HG02884 (cell line): ENCODE data around the gene CSPG5.

Source experiments
- ATAC-seq: cut with Tn5 transposase; IDR thresholded peaks from one replicate; pipeline ENCODE4 v1.9.1; 2021; ENCODE audit warnings: mild to moderate bottlenecking, moderate library complexity; ENCODE audit not compliant: unreplicated experiment

Gene CSPG5

GRCh38 chr3:47541583-47542108 is 37.0 kb downstream of the CSPG5 start:
- ATAC-seq: no peak

DNA sequence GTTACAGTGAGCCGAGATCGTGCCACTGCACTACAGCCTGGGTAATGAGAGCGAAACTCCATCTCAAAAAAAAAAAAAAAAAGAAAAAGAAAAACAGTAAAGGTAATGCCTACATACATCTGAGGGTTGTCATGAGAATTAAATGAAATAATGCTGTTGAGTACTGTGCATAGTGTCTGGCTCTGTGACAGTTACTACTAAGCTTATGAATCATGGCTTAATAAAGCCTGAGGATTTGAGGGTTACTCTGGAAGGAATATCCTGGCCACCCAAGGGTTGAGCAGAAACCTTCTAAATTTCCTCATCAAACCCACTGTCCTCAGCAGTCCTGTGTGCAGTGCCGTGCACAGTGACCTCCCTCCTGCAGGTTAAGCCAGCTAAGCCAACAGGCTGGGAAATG is 38.4 kb downstream of the CSPG5 start:
- no peak for ATAC-seq

GRCh38 chr3:47536967-47537366 is 41.7 kb downstream of the CSPG5 start:
- ATAC-seq: no peak

- no peak for ATAC-seq
Observed at GRCh38 chr3:47536221-47536891, 42.3 kb downstream of the CSPG5 start.

GRCh38 chr3:47533996-47534454 is 44.6 kb downstream of the CSPG5 start:
- no peak for ATAC-seq

- no peak for ATAC-seq
Observed at GRCh38 chr3:47533481-47533880, 45.2 kb downstream of the CSPG5 start.

DNA sequence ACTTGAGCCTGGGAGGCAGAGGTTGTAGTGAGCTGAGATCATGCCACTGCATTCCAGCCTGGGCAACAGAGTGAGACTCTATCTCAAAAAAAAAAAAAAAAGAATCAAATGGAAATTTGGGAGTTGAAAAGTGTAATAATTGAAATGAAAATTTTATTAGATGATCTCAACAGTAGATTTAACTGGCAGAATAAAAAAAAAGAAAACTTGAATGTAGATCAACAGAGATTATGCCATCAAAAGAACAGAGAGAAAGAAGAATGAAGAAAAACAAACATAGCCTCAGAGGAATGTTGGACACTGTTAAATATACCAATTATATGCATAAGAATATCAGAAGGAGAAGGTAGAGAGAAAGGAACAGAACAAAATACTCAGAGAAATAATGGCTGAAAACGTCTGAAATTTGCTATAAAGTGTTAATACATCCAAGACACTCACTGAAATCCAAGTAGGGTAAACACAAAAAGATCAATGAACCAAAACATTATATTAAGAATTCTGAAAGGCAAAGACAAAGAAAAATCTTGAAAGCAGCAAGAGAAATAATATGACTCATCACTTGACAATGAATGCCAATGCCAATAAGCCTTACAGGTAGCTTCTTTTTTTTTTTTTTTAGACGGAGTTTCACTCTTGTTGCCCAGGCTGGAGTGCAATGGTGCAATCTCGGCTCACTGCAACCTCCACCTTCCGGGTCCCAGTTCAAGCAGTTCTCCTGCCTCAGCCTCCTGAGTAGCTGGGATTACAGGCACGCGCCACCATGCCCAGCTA is 50.5 kb downstream of the CSPG5 start:
- no peak for ATAC-seq

DNA sequence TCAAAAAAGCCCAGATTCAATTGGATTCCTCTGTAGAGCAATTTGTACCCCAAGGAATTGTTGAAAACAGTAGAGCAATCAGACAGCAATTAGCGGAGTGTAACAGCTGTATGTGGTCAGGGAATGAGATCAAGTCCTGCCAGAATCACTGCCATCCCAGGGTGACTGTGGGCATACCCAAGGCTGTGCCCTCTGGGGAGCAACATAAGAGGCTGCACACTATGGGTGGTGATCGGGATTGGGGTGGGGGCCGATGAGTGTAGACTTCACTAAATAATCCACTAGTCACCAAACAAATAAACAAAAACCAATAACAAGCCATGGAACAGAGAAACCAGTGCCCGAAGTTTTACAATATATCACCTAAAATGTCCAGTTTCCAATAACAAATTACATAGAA is 53.0 kb downstream of the CSPG5 start:
- ATAC-seq: no peak

DNA sequence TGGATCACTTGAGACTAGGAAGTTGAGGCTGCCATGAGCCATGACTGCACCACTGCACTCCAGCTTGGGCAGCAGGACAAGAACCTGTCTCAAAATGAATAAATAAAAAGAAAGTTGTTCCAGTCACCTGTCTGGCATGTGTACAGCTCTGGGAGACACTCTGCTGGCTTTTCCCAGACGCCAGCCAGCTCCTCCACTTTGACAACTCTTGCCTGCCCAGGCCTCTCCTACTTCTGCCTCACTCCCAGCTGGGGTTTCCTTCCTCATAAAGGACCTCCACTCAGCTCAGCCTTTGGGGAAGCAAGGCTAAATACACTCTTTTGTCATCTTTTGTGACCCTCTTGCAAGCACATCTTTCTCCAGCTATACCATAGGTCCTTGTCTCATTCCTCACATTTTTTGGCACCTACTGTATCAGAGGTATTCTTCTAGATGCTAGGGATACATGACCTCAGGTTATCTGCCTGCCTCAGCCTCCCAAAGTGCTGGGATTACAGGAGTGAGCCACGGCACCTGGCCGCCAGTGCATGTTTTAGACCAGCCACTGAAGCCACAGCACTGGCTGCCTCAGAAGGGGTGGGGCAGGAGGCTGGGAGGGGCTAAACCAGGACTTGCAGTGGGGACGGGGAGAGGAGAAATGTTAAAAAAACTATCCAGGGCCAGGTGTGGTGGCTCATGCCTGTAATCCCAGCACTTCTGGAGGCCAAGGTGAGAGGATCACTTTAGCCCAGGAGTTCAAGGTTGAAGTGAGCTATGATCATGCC is 55.2 kb downstream of the CSPG5 start:
- no peak for ATAC-seq

- ATAC-seq: no peak
Observed at GRCh38 chr3:47522082-47522987, 56.3 kb downstream of the CSPG5 start.

- ATAC-seq: no peak
Observed at GRCh38 chr3:47520756-47521155, 57.9 kb downstream of the CSPG5 start.

DNA sequence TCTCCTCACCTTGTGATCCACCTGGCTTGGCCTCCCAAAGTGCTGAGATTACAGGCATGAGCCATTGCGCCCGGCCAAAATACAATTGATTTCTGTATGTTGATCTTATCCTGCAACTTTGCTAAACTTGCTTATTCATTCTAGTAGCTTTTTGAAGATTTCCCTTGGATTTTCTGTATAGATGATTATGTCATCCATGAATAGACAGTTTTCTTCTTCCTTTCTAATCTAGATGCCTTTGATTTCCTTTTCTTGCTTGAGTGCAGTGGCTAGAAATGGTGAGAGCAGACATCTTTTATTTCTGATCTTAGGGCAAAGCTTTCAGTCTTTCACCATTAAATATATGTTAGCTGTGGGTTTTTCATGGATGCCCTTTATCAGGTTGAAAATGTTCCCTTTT is 60.7 kb downstream of the CSPG5 start:
- no peak for ATAC-seq

DNA sequence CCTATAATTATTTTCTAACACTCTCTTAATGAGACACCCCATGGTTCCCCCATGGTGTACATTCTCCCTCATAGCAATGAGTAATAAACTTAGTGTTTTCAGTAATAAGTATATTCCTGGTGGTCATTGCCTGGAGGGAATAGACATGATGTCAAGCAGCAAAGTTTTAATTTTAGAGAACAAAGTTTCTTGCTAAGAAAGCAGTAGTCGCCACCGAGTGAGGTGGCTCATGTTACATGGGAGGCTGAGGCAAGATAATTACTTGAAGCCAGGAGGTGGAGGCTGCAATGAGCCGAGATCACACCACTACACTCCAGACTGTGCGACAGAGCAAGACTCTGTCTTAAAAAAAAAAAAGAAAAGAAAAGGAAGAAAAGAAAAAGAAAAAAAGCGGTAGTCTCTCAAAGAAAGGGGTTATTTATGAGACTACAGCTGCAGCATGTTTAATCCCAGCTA is 62.8 kb downstream of the CSPG5 start:
- no peak for ATAC-seq

DNA sequence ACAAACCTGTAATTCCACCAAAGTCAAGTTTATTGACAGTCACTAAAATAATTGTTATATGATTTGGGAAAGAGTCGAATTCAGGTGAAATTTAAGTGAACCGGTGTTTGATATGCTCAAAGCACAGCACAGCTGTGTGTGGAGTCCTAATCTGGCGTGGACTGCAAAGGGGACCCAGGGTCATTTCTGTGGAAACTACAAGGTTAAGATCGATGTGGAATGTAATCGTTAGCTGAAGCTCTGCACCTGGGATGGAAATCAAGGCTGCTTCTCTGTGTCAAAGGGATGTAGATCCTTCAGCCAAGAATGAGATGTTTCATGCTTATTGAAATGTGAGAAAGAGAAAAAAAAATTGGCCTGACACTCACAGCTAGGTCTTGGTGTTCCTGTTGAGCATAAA is 63.6 kb downstream of the CSPG5 start:
- no peak for ATAC-seq

DNA sequence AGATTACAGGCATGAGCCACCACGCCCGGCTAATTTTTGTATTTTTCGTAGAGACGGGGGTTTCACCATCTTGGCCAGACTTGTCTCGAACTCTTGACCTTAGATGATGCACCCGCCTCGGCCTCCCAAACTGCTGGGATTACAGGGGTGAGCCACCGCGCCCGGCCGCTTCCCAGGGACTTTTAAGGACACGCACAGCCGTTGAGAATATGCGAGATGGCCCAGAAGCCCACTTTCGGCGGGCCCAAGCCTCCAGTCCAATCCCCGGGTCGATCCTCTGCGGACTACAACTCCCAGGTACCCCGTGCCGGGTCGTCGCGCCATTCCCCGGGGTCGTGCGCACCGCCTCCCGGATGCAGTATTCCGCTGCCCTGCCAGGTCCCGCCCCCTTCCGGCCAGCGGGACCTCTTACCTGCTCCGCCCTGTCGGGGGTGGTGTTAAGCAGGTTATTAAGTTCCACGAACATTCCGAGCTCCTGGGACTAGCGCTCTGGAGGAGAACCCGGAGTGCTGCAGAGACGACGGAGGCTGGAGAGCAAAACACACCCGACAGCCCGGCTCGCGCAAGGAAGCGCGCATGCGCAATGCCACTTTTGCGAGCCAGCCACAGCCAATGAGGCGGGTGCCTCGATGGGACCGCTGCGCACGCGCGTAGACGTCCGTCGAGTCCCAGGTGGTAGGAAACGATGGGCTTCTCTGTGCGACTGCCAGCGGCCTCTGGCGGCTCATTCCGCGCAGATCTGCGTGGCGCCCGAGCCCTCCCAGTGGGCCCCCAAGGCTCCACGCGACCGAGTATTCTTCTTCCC is 65.3 kb downstream of the CSPG5 start, which contains the start of gene ELP6:
Gene ELP6 (minus strand): TSS at position 588 of the 805 bp plus-strand sequence. CDS start 122 bp downstream, at position 466.
- ATAC-seq: peak; percentile 90

GRCh38 chr3:47512416-47513124 is 66.1 kb downstream of the CSPG5 start:
- ATAC-seq: no peak
